Osteoblast (primary cell): Measurements from ENCODE around the gene PATJ. TPM values are rescaled to one million over a fixed set of nuclear protein-coding genes. Genes with fewer than 3 reads are reported as not detected.
"Not testable (repeated sequence)": the region's sequence is repeated elsewhere in the genome, so short reads cannot be mapped to it uniquely, and the experiment has no call there.

Experiments used
- DNase-seq: peaks from one replicate; pipeline ENCODE4 v3.0.0; 2011; ENCODE audit warnings: low spot score, mixed read lengths; ENCODE audit not compliant: insufficient read length; ENCODE audit errors: missing footprints
- H2AFZ ChIP-seq: 2 replicates; pipeline ENCODE4 v1.6.0; 2011; ENCODE audit warnings: mild to moderate bottlenecking, low read length
- H3K27ac ChIP-seq: 2 replicates; pipeline ENCODE4 v1.5.1; 2011; ENCODE audit warnings: mild to moderate bottlenecking, low read depth, low read length, moderate library complexity
- H3K27me3 ChIP-seq: 2 replicates; pipeline ENCODE4 v1.6.0; 2012; ENCODE audit warnings: mild to moderate bottlenecking, control low read depth, inconsistent platforms, low read length, moderate library complexity; ENCODE audit not compliant: insufficient read depth
- H3K36me3 ChIP-seq: 2 replicates; pipeline ENCODE4 v1.5.1; 2011; ENCODE audit warnings: mild to moderate bottlenecking, low read length, control low read depth, moderate library complexity; ENCODE audit not compliant: insufficient read depth
- H3K4me1 ChIP-seq: 2 replicates; pipeline ENCODE4 v1.5.1; 2011; ENCODE audit warnings: mild to moderate bottlenecking, low read length, control low read depth, moderate library complexity; ENCODE audit not compliant: insufficient read depth
- H3K4me2 ChIP-seq: 2 replicates; pipeline ENCODE4 v1.6.0; 2011; ENCODE audit warnings: mild to moderate bottlenecking, low read length; ENCODE audit not compliant: insufficient read depth
- H3K4me3 ChIP-seq: fragments of 200-600 bp; sonication (generic); 3 replicates; pipeline ENCODE4 v1.5.1; 2012; ENCODE audit warnings: mild to moderate bottlenecking, low read length, inconsistent platforms; ENCODE audit not compliant: insufficient read depth
- H3K79me2 ChIP-seq: 2 replicates; pipeline ENCODE4 v1.6.0; 2012; ENCODE audit warnings: mild to moderate bottlenecking, low read length, control low read depth, inconsistent platforms; ENCODE audit not compliant: insufficient read depth
- H3K9me3 ChIP-seq: 2 replicates; pipeline ENCODE4 v1.5.1; 2011; ENCODE audit warnings: low read depth, low read length, control low read depth
- H4K20me1 ChIP-seq: 2 replicates; pipeline ENCODE4 v1.6.0; 2012; ENCODE audit warnings: mild to moderate bottlenecking, low read length, control low read depth; ENCODE audit not compliant: insufficient read depth
- CTCF ChIP-seq: IDR thresholded peaks from 2 replicates; pipeline ENCODE4 v1.5.1; 2011; ENCODE audit warnings: mild to moderate bottlenecking, low read depth, low read length, moderate library complexity; ENCODE audit errors: extremely low read depth
- total RNA-seq: library from RNA; depleted of rRNA; stranded (reverse); fragments of >200 nt; gene quantifications from 2 replicates; pipeline ENCODE4 v1.2.3, GENCODE V29; 2012

Gene PATJ
- total RNA-seq, 1 donor: 10.1 TPM

- no peak for DNase-seq
- Histone ChIP-seq H3K27me3 (no peaks in the 10 kb centered on the region), H3K36me3 (no peaks in the 10 kb centered on the region), H2AFZ (no peak overlapping the region), H3K4me2 (no peak overlapping the region), H3K4me3 (no peak overlapping the region), H4K20me1 (no peaks in the 10 kb centered on the region), H3K4me1 (no peaks in the 10 kb centered on the region), H3K9me3 (no peaks in the 10 kb centered on the region), H3K79me2 (no peaks in the 10 kb centered on the region), H3K27ac (no peak overlapping the region)
- TF ChIP-seq CTCF: no peak
These were observed 220.4 kb downstream of the PATJ start for GRCh38 chr1:61962631-61963030.

GRCh38 chr1:61966450-61967225 is 224.4 kb downstream of the PATJ start:
- not testable (repeated sequence) for H3K4me3 ChIP-seq, H3K79me2 ChIP-seq, H3K4me2 ChIP-seq, H2AFZ ChIP-seq, H3K27me3 ChIP-seq, H3K27ac ChIP-seq, H4K20me1 ChIP-seq, H3K36me3 ChIP-seq, DNase-seq, H3K9me3 ChIP-seq, H3K4me1 ChIP-seq

- Histone ChIP-seq H3K27ac (no peak overlapping the region), H3K36me3 (no peaks in the 10 kb centered on the region), H3K9me3 (no peaks in the 10 kb centered on the region), H3K27me3 (no peaks in the 10 kb centered on the region), H3K4me3 (no peak overlapping the region), H3K4me2 (no peak overlapping the region), H4K20me1 (no peaks in the 10 kb centered on the region), H2AFZ (no peak overlapping the region), H3K4me1 (no peaks in the 10 kb centered on the region), H3K79me2 (no peaks in the 10 kb centered on the region)
- DNase-seq: no peak
- TF ChIP-seq CTCF: no peak
These were observed 225.5 kb downstream of the PATJ start for GRCh38 chr1:61967750-61968149.

GRCh38 chr1:61968869-61969268 is 226.6 kb downstream of the PATJ start:
- Histone ChIP-seq H3K4me2 (no peak overlapping the region), H3K27ac (no peak overlapping the region), H3K27me3 (no peaks in the 10 kb centered on the region), H3K9me3 (no peaks in the 10 kb centered on the region), H2AFZ (no peak overlapping the region), H3K4me1 (no peaks in the 10 kb centered on the region), H3K4me3 (no peak overlapping the region), H3K79me2 (no peaks in the 10 kb centered on the region), H4K20me1 (no peaks in the 10 kb centered on the region), H3K36me3 (no peaks in the 10 kb centered on the region)
- TF ChIP-seq CTCF: no peak
- DNase-seq: no peak
